Endodermal cell (in vitro differentiated cells): ENCODE measurements around the gene P2RX5. TPM values are rescaled to one million over a fixed set of nuclear protein-coding genes. Genes with fewer than 3 reads are reported as not detected.

Experiments
- DNase-seq: peaks from one replicate; pipeline ENCODE4 v3.0.0-alpha.2; 2017
- H3K27ac ChIP-seq: 2 replicates; pipeline ENCODE4 v1.5.1; 2013; ENCODE audit warnings: mild to moderate bottlenecking, low read depth, low read length, moderate library complexity
- H3K27me3 ChIP-seq: 2 replicates; pipeline ENCODE4 v1.6.1; 2013; ENCODE audit warnings: mild to moderate bottlenecking, low read length, moderate library complexity; ENCODE audit not compliant: insufficient read depth, control insufficient read depth, poor library complexity, severe bottlenecking
- H3K36me3 ChIP-seq: 2 replicates; pipeline ENCODE4 v1.7.0; 2013; ENCODE audit warnings: mild to moderate bottlenecking, low read length, moderate library complexity; ENCODE audit not compliant: control insufficient read depth, insufficient read depth
- H3K4me1 ChIP-seq: one replicate; pipeline ENCODE4 v1.7.0; 2013; ENCODE audit warnings: low read length; ENCODE audit not compliant: control insufficient read depth, insufficient read depth
- H3K4me3 ChIP-seq: 2 replicates; pipeline ENCODE4 v1.5.1; 2013; ENCODE audit warnings: mild to moderate bottlenecking, low read length, moderate library complexity
- H3K9ac ChIP-seq: 2 replicates; pipeline ENCODE4 v1.6.1; 2013; ENCODE audit warnings: mild to moderate bottlenecking, low read length, moderate library complexity; ENCODE audit not compliant: poor library complexity, severe bottlenecking; ENCODE audit errors: extremely low read depth
- H3K9me3 ChIP-seq: 2 replicates; pipeline ENCODE4 v1.6.1; 2013; ENCODE audit warnings: mild to moderate bottlenecking, low read length, moderate library complexity; ENCODE audit not compliant: control insufficient read depth
- H3K27ac Mint-ChIP-seq: 2 replicates; pipeline ENCODE4 v1.8.0; 2020; ENCODE audit warnings: mixed read lengths
- H3K27me3 Mint-ChIP-seq: 2 replicates; pipeline ENCODE4 v1.8.0; 2021; ENCODE audit warnings: mild to moderate bottlenecking, mixed read lengths; ENCODE audit not compliant: insufficient read depth
- H3K36me3 Mint-ChIP-seq: 2 replicates; pipeline ENCODE4 v1.8.0; 2020; ENCODE audit warnings: low read depth, mixed read lengths
- H3K4me1 Mint-ChIP-seq: 2 replicates; pipeline ENCODE4 v1.8.0; 2020; ENCODE audit warnings: mixed read lengths
- H3K4me3 Mint-ChIP-seq: 2 replicates; pipeline ENCODE4 v1.8.0; 2020; ENCODE audit warnings: mild to moderate bottlenecking, moderate library complexity, mixed read lengths
- H3K9me3 Mint-ChIP-seq: 2 replicates; pipeline ENCODE4 v1.8.0; 2020; ENCODE audit warnings: mild to moderate bottlenecking, mixed read lengths
- CTCF ChIP-seq: fragments of 200-600 bp; sonication (generic); conservative IDR thresholded peaks from 2 replicates; pipeline ENCODE4 v1.5.0; 2021; ENCODE audit warnings: antibody characterized with exemption, mild to moderate bottlenecking
- WGBS, 2 experiments: methylation state at CpG; one replicate each; pipeline versions ENCODE4 v1.1.5 to v1.1.7; 2013; ENCODE audit warnings: missing lambda C conversion rate in 2 of 2, mixed read lengths in 1 of 2; ENCODE audit not compliant: insufficient coverage in 1 of 2, insufficient read length in 1 of 2; 5-methylcytosine and 5-hydroxymethylcytosine counted together
- total RNA-seq, 2 donors: library from RNA; stranded (reverse); fragmentation: NEBNext Ultra II Directional in 1 of 2; extraction: Animal tissue kit (Norgen Biotek cat#: 25700) in 1 of 2; gene quantifications; 2 replicates in 1 of 2; 3 replicates in 1 of 2; pipeline ENCODE4 v1.2.1, GENCODE V29; 2021

P2RX5 gene
- total RNA-seq, 2 donors from 2014 or later = 0.46 to 0.57 TPM

DNA sequence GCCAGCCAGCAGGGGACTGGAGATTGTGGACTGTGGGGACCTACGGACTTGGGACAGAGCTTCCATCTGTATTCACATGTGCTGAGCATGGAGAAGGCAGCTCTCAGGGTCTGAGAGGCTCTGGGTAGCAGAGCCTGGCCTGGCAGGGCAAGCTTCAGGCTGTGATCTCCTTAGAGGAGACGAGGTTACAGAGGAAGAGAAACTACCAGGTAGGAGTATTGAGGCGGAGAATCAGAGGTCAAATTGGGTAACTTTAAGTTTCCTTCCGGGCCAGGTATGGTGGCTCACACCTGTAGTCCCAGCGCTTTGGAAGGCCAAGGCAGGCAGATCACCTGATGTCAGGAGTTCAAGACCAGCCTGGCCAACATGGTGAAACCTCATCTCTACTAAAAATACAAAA, 50.6 kb downstream of the P2RX5 start:
- Mint-ChIP-seq H3K27ac (no peak overlapping the region), H3K36me3 (peaks cover 44% of the 10 kb centered on the region), H3K4me1 (peaks cover 1% of the 10 kb centered on the region), H3K9me3 (no peaks in the 10 kb centered on the region), H3K27me3 (no peaks in the 10 kb centered on the region), H3K4me3 (no peak overlapping the region)
- 53 to 64% methylated on average over 4 to 5 of the region's 5 CpGs for WGBS, 2 experiments
- no peaks in the 10 kb centered on the region for H3K27me3 ChIP-seq
- H3K27ac ChIP-seq = no peak overlapping the region
- H3K4me3 ChIP-seq = no peak overlapping the region
- no peaks in the 10 kb centered on the region for H3K9me3 ChIP-seq
- TF ChIP-seq CTCF = no peak
- DNase-seq = no peak
- H3K4me1 ChIP-seq = no peaks in the 10 kb centered on the region
- H3K9ac ChIP-seq = no peak overlapping the region
- H3K36me3 ChIP-seq = peaks cover 33% of the 10 kb centered on the region

GRCh38 chr17:3643889-3644349, 52.0 kb downstream of the P2RX5 start:
- H3K9ac ChIP-seq = no peak overlapping the region
- H3K27me3 ChIP-seq = no peaks in the 10 kb centered on the region
- no peak overlapping the region for H3K27ac Mint-ChIP-seq
- H3K36me3 Mint-ChIP-seq = peaks cover 46% of the 10 kb centered on the region
- no peaks in the 10 kb centered on the region for H3K9me3 Mint-ChIP-seq
- H3K4me1 Mint-ChIP-seq = peaks cover 8% of the 10 kb centered on the region
- no peak overlapping the region for H3K4me3 ChIP-seq
- H3K4me3 Mint-ChIP-seq = no peak overlapping the region
- H3K4me1 ChIP-seq = peaks cover 4% of the 10 kb centered on the region
- DNase-seq = no peak
- H3K27me3 Mint-ChIP-seq = no peaks in the 10 kb centered on the region
- 93 to 100% methylated on average over 4 of the region's 4 CpGs for WGBS, 2 experiments
- TF ChIP-seq CTCF = no peak
- H3K27ac ChIP-seq = no peak overlapping the region
- no peaks in the 10 kb centered on the region for H3K9me3 ChIP-seq
- peaks cover 30% of the 10 kb centered on the region for H3K36me3 ChIP-seq

- no peaks in the 10 kb centered on the region for H3K9me3 Mint-ChIP-seq
Measured at GRCh38 chr17:3641717-3642486, 54.1 kb downstream of the P2RX5 start.

More at GRCh38 chr17:3641717-3642486, 54.1 kb downstream of the P2RX5 start:
- Histone ChIP-seq H3K9me3 (no peaks in the 10 kb centered on the region), H3K9ac (no peak overlapping the region), H3K27me3 (no peaks in the 10 kb centered on the region), H3K4me3 (no peak overlapping the region), H3K36me3 (peaks cover 24% of the 10 kb centered on the region), H3K4me1 (peaks cover 9% of the 10 kb centered on the region), H3K27ac (no peak overlapping the region)
- no peak for DNase-seq
- H3K4me3 Mint-ChIP-seq = no peak overlapping the region
- WGBS, 2 experiments = 86 to 94% methylated on average over 6 to 10 of the region's 19 CpGs
- H3K27ac Mint-ChIP-seq = peak overlapping the region; percentile 26
- peaks cover 14% of the 10 kb centered on the region for H3K4me1 Mint-ChIP-seq
- no peak for TF ChIP-seq CTCF
- no peaks in the 10 kb centered on the region for H3K27me3 Mint-ChIP-seq
- peaks cover 40% of the 10 kb centered on the region for H3K36me3 Mint-ChIP-seq
